SU-DHL-6 (cell line): ENCODE data around the gene TTLL11.

ENCODE experiments used
- H2AFZ ChIP-seq: fragments of 200-600 bp; sonication (generic); 2 replicates; pipeline ENCODE4 v1.6.1; 2014; ENCODE audit warnings: low read depth, mild to moderate bottlenecking, moderate library complexity, mixed read lengths, antibody characterized with exemption, low read length; ENCODE audit not compliant: severe bottlenecking
- H3F3A ChIP-seq: fragments of 200-600 bp; shearing (Covaris generic); 2 replicates; pipeline ENCODE4 v1.6.0; 2016; ENCODE audit warnings: antibody characterized with exemption, mild to moderate bottlenecking; ENCODE audit not compliant: insufficient read depth
- H3K27ac ChIP-seq: fragments of 200-600 bp; sonication (generic); 2 replicates; pipeline ENCODE4 v1.5.1; 2016; ENCODE audit warnings: low read depth, mild to moderate bottlenecking, low read length, moderate library complexity, mixed read lengths
- H3K27me3 ChIP-seq: fragments of 200-600 bp; sonication (generic), shearing (Covaris generic); 2 replicates; pipeline ENCODE4 v1.6.0; 2014; ENCODE audit warnings: mild to moderate bottlenecking, low read length
- H3K36me3 ChIP-seq: fragments of 200-600 bp; sonication (generic); 2 replicates; pipeline ENCODE4 v1.6.1; 2014; ENCODE audit warnings: mild to moderate bottlenecking, low read length, mixed read lengths
- H3K4me2 ChIP-seq: fragments of 300-600, 200-600 bp; shearing (Covaris generic), sonication (generic); 2 replicates; pipeline ENCODE4 v1.6.0; 2014; ENCODE audit warnings: low read length, low read depth, mild to moderate bottlenecking; ENCODE audit not compliant: poor library complexity, severe bottlenecking
- H3K4me3 ChIP-seq: fragments of 200-600 bp; sonication (generic); 2 replicates; pipeline ENCODE4 v1.5.1; 2014; ENCODE audit warnings: antibody characterized with exemption, low read length, mild to moderate bottlenecking, mixed read lengths; ENCODE audit not compliant: insufficient read depth, poor library complexity, severe bottlenecking
- H3K79me2 ChIP-seq: fragments of 200-600 bp; sonication (generic); 2 replicates; pipeline ENCODE4 v1.6.1; 2014; ENCODE audit warnings: mild to moderate bottlenecking, low read length, moderate library complexity; ENCODE audit not compliant: insufficient read depth
- H3K9ac ChIP-seq: fragments of 200-600 bp; sonication (generic); 2 replicates; pipeline ENCODE4 v1.7.0; 2014; ENCODE audit warnings: mild to moderate bottlenecking, low read length
- H3K9me2 ChIP-seq: fragments of 200-600 bp; sonication (generic); replicated peaks from 2 replicates; pipeline ENCODE4 v1.6.1; 2014; ENCODE audit warnings: low read length; ENCODE audit not compliant: insufficient read depth
- H3K9me3 ChIP-seq: fragments of 200-600 bp; sonication (generic); 2 replicates; pipeline ENCODE4 v1.6.1; 2014; ENCODE audit warnings: low read length, mixed read lengths; ENCODE audit not compliant: insufficient read depth
- H4K20me1 ChIP-seq: fragments of 200-600 bp; sonication (generic); 2 replicates; pipeline ENCODE4 v1.6.1; 2014; ENCODE audit warnings: low read depth, mild to moderate bottlenecking, antibody characterized with exemption, low read length, moderate library complexity, mixed read lengths
- CTCF ChIP-seq: fragments of 200-600 bp; sonication (generic); IDR thresholded peaks from one replicate; pipeline ENCODE4 v1.5.1; 2017; ENCODE audit warnings: antibody characterized with exemption, mild to moderate bottlenecking, low read length, moderate library complexity; ENCODE audit not compliant: insufficient read depth, poor library complexity, severe bottlenecking
- EZH2phosphoT487 ChIP-seq: fragments of 200-600 bp; sonication (generic), shearing (Covaris generic); conservative IDR thresholded peaks from 2 replicates; pipeline ENCODE4 v1.6.1; 2018; ENCODE audit warnings: mild to moderate bottlenecking, antibody characterized with exemption, low read length, moderate library complexity, mixed read lengths

TTLL11 gene

GRCh38 chr9:121954477-121955140 is 138.5 kb downstream of the TTLL11 start:
- no peak overlapping the region for H3K27ac ChIP-seq
- TF ChIP-seq EZH2phosphoT487 (no peak), CTCF (no peak)

GRCh38 chr9:121952611-121953010 is 140.5 kb downstream of the TTLL11 start:
- Histone ChIP-seq H3F3A (peaks cover 4% of the 10 kb centered on the region; the same call in 1 of the 2 replicates), H3K79me2 (no peaks in the 10 kb centered on the region), H3K9ac (no peak overlapping the region), H4K20me1 (no peaks in the 10 kb centered on the region), H3K9me3 (no peaks in the 10 kb centered on the region), H3K36me3 (no peaks in the 10 kb centered on the region), H3K27ac (no peak overlapping the region), H3K27me3 (no peaks in the 10 kb centered on the region), H3K9me2 (no peaks in the 10 kb centered on the region), H2AFZ (no peak overlapping the region), H3K4me2 (no peak overlapping the region), H3K4me3 (no peak overlapping the region)
- no peak for TF ChIP-seq CTCF
- TF ChIP-seq EZH2phosphoT487: no peak

More at GRCh38 chr9:121954477-121955140, 138.5 kb downstream of the TTLL11 start:
- Histone ChIP-seq H3K9ac (no peak overlapping the region), H3K9me2 (no peaks in the 10 kb centered on the region), H2AFZ (no peak overlapping the region), H3K79me2 (no peaks in the 10 kb centered on the region), H3F3A (no peaks in the 10 kb centered on the region), H4K20me1 (no peaks in the 10 kb centered on the region), H3K4me2 (no peak overlapping the region), H3K4me3 (no peak overlapping the region), H3K9me3 (no peaks in the 10 kb centered on the region), H3K27me3 (no peaks in the 10 kb centered on the region), H3K36me3 (no peaks in the 10 kb centered on the region)

GRCh38 chr9:121950866-121951265 is 142.2 kb downstream of the TTLL11 start:
- H3K27me3 ChIP-seq: no peaks in the 10 kb centered on the region
- no peaks in the 10 kb centered on the region for H3K79me2 ChIP-seq
- no peak overlapping the region for H3K4me3 ChIP-seq
- no peaks in the 10 kb centered on the region for H3K9me2 ChIP-seq
- H3K9ac ChIP-seq: no peak overlapping the region
- no peaks in the 10 kb centered on the region for H3K9me3 ChIP-seq
- H3F3A ChIP-seq: peaks cover 11% of the 10 kb centered on the region
- no peaks in the 10 kb centered on the region for H3K36me3 ChIP-seq
- no peaks in the 10 kb centered on the region for H4K20me1 ChIP-seq
- no peak overlapping the region for H3K27ac ChIP-seq
- no peak overlapping the region for H3K4me2 ChIP-seq
- TF ChIP-seq CTCF: no peak
- TF ChIP-seq EZH2phosphoT487: no peak
- no peak overlapping the region for H2AFZ ChIP-seq
